Measurements from ENCODE around the gene TOMM40.
"Not testable (repeated sequence)": the region's sequence is repeated elsewhere in the genome, so short reads cannot be mapped to it uniquely, and the experiment has no call there.

TOMM40 gene

GRCh38 chr19:44897835-44898234, 6.8 kb downstream of the TOMM40 start:
- no peak for DNase-seq (ENCODE audit: low spot score)

- DNase-seq (ENCODE audit: low spot score): no peak
These were observed 9.5 kb downstream of the TOMM40 start for GRCh38 chr19:44900328-44901244.

GRCh38 chr19:44903216-44903601, 12.2 kb downstream of the TOMM40 start:
- DNase-seq (ENCODE audit: low spot score): no peak

- DNase-seq (ENCODE audit: low spot score): peak; percentile 43
These were observed 12.8 kb downstream of the TOMM40 start for GRCh38 chr19:44903602-44904425.

GRCh38 chr19:44904426-44904994, 13.5 kb downstream of the TOMM40 start:
- DNase-seq (ENCODE audit: low spot score): no peak

GRCh38 chr19:44905437-44906160, 14.5 kb downstream of the TOMM40 start, which contains the start of gene APOE:
Gene APOE, plus strand, starts transcription at chr19:44905796. Its CDS starts 829 bp downstream, at chr19:44906625.
- DNase-seq (ENCODE audit: low spot score): no peak

GRCh38 chr19:44907613-44908012, 16.6 kb downstream of the TOMM40 start:
- no peak for DNase-seq (ENCODE audit: low spot score)

- no peak for DNase-seq (ENCODE audit: low spot score)
These were observed 17.2 kb downstream of the TOMM40 start for GRCh38 chr19:44908074-44908835.

GRCh38 chr19:44908836-44909261, 17.8 kb downstream of the TOMM40 start:
- no peak for DNase-seq (ENCODE audit: low spot score)

GRCh38 chr19:44909775-44910174, 18.7 kb downstream of the TOMM40 start:
- no peak for DNase-seq (ENCODE audit: low spot score)

- DNase-seq (ENCODE audit: low spot score): not testable (repeated sequence)
These were observed 20.8 kb downstream of the TOMM40 start for GRCh38 chr19:44911896-44912295.

GRCh38 chr19:44912854-44913253, 21.8 kb downstream of the TOMM40 start:
- no peak for DNase-seq (ENCODE audit: low spot score)

- DNase-seq (ENCODE audit: low spot score): not testable (repeated sequence)
These were observed 22.7 kb downstream of the TOMM40 start for GRCh38 chr19:44913512-44914432.

GRCh38 chr19:44914433-44915206, 23.6 kb downstream of the TOMM40 start, which contains the start of gene APOC1:
Gene APOC1, plus strand, starts transcription at chr19:44914608. Its CDS starts 284 bp downstream, at chr19:44914892.
- DNase-seq (ENCODE audit: low spot score): peak; percentile 82

GRCh38 chr19:44924243-44924725, 33.2 kb downstream of the TOMM40 start:
- no peak for DNase-seq (ENCODE audit: low spot score)

- DNase-seq (ENCODE audit: low spot score): no peak
These were observed 34.2 kb downstream of the TOMM40 start for GRCh38 chr19:44925114-44925891.

GRCh38 chr19:44926245-44927077, 35.4 kb downstream of the TOMM40 start:
- DNase-seq (ENCODE audit: low spot score): not testable (repeated sequence)
